IMR-90 (cell line): ENCODE results near the gene NUP42.

Experiments used
- CTCF ChIP-seq: conservative IDR thresholded peaks from 2 replicates; pipeline ENCODE4 v1.5.1; 2012; ENCODE audit warnings: mild to moderate bottlenecking, low read depth, low read length, improper control_type of control experiment
- ELK1 ChIP-seq: fragments of 150-350 bp; IDR thresholded peaks from 2 replicates; pipeline ENCODE4 v1.6.1; 2016; ENCODE audit warnings: low read depth, mild to moderate bottlenecking, low read length, moderate library complexity, borderline replicate concordance
- MAFK ChIP-seq: IDR thresholded peaks from 2 replicates; pipeline ENCODE4 v1.6.1; 2012; ENCODE audit warnings: low read depth, low read length, improper control_type of control experiment
- POLR2A ChIP-seq: IDR thresholded peaks from 2 replicates; pipeline ENCODE4 v1.6.1; 2012; ENCODE audit warnings: mild to moderate bottlenecking, low read depth, low read length

- TF ChIP-seq CTCF, result no peak
- no peak for TF ChIP-seq MAFK
- TF ChIP-seq POLR2A, result no peak
- TF ChIP-seq ELK1, result no peak
Observed at GRCh38 chr7:23191022-23191421, 9.2 kb downstream of the NUP42 start.
